NK-92 (cell line): Measurements from ENCODE around the gene PTPN2.
A peak's percentile ranks its signal among the peaks of the same experiment; 100 is the strongest.
"Not testable (repeated sequence)": the region's sequence is repeated elsewhere in the genome, so short reads cannot be mapped to it uniquely, and the experiment has no call there.

Experiments used
- DNase-seq: peaks from one replicate; lab custom pipeline; 2025; ENCODE audit not compliant: unreplicated experiment; lab: John Stamatoyannopoulos, UW

The PTPN2 gene

DNA sequence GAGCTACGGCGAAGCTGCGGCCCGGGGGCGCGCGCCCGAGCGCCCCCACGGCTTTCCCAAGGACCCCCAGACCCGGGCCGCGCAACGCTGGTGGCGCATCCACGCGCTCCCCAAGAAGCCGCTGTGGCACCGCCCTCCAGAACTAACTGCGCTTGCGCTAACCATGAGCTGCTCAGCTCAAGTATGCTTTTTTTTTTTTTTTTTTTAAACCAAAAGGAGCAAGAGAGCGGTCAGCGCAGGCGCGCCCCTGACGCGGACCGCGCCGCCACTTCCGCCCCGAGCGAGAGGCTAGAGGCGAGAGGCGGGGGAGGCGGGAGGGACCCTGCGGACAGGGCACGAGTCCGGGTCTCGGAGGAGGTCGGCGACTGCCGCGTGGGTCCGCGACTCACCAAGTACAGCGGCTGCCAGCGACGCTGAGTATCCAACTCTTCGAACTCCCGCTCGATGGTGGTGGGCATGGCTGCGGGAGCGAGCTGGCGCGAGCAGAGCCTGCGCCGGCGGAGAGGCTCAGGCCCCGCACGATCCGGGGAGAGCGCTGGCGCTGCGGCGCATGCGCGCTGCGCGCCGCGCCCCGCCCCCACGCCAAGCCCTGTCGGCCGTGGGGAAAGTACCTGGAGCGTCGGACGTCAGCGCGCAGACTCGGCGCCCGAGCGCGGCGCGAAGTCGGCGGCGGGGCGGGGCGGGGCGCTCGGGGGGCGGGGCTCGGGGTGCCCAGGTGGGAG lies at the start of gene PTPN2:
PTPN2 (minus strand) TSS at position 554 of the 722 bp plus-strand sequence; CDS start at position 458, 96 bp downstream.
- DNase-seq = peak; percentile 58

DNA sequence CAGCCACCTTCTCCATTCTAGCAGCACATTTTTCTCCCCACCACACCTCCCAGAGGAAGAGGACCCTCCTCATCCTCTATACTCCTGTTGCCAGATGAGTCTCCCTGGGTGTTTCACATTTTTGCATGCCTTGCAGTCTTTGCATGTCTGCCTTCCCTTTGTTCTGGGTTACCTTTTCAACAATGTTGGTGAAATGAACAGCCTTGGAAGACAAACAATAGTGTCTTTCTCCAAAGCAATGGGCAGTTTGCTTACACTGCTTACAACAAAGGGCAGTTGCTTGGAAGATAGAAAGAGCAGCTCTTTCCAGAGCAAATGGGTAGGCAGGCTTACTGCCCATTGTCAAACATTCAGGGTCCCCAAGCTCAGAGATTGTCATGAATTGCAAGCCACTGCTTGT lies 49.3 kb upstream of the PTPN2 start:
- no peak for DNase-seq

GRCh38 chr18:12930908-12931307 lies 46.9 kb upstream of the PTPN2 start:
- no peak for DNase-seq

- no peak for DNase-seq
Observed at GRCh38 chr18:12930376-12930775, 46.3 kb upstream of the PTPN2 start.

- no peak for DNase-seq
Observed at GRCh38 chr18:12929477-12930083, 45.5 kb upstream of the PTPN2 start.

- DNase-seq = no peak
Observed at GRCh38 chr18:12928641-12929040, 44.6 kb upstream of the PTPN2 start.

GRCh38 chr18:12928206-12928605 lies 44.2 kb upstream of the PTPN2 start:
- no peak for DNase-seq

GRCh38 chr18:12924616-12925015 lies 40.6 kb upstream of the PTPN2 start:
- no peak for DNase-seq

- no peak for DNase-seq
Observed at GRCh38 chr18:12922266-12922665, 38.2 kb upstream of the PTPN2 start.

DNA sequence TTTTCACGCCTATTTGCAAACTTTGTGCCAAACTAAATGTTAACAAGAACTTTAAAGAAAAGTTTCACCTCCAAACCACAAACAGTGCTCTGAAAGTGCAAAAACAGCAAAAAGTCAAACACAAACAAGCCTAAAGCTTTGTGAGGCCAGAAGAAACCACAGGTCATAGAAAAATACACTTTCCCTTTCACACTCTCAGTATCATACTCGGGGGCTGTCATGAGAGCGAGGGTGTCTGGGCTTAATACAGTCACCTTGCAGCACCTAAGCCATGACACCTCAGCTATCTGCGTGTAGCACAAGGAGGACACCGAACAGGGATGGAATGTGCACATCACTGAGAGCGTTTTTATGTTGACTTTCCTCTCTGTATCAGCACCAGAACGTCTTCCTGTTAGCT lies 37.1 kb upstream of the PTPN2 start:
- DNase-seq = no peak

GRCh38 chr18:12911929-12912703 lies 28.1 kb upstream of the PTPN2 start:
- DNase-seq = no peak

DNA sequence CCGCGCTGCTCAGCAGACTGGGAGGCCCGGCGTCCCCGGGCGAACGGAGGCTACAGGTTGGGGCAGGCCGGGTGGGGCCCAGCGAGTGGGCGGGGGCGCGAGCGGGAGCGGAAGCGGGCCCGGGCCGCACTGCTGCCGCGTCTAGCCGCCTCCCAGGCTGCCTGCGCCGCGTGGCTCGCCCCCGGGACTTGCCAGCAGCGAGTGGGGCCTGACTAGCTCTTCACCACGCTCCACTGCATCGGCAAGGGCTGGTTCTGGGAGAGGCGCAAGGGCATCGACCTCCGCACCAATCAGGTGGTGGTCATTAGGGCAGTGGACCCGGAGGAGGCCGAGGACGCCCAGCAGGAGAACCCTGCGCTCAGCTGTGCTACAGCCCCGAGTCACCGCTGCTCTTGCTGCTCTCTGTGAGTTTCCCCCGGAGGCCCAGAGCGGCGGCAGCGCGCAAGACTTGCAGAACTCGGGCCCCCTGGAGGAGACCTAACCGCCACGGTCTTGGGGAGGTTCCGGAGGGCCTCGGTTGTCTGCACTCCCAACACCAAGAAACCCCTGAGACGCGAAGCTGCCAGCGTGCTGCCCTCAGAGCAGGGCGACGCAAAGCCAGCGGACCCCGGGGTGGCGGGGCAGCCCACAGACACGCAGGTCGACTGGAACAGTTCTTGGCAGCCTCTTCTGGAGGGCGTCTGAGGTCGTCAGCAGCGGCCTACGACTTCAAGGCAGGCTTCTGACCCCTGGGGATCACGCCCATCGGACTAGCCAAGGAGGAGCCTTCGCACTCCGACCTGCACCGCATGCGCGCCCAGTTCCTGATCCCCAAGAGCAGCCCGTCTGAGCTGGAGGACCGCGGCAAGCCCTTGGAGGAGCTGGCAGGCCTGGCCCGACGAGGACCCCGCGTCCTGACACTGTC lies 27.2 kb upstream of the PTPN2 start:
- no peak for DNase-seq

GRCh38 chr18:12908706-12909105 lies 24.7 kb upstream of the PTPN2 start:
- no peak for DNase-seq

DNA sequence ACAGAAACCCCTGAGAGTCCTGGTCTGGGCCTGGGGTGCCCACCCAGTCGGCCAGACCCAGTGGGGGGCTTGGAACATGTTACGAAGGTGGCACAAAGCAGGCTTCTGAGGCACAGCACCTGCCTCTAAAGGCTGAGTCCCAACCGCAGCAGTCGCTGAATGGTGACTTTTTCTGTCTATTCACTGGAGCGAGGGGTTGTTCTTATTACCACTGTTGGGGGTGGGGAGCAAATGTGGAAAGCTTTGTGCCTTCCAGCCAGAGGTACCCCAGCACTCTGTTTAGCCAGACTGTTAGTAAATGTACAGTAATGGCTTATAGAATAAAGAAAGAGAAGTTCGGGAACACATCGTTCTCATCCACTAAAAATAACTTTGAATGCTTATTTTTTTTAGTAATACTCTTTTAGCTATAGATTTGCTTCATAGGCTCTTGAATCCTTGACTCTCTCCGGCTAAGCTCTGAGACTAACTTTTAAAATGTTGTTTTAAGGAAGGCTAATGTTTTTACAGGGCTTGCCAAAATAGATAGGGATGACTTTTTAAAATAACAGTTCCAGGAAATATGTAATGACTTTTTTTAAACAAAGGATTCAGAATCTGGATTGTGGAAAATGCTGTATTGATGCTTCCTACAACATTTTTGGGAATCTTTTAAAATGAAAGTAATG lies 23.4 kb upstream of the PTPN2 start:
- DNase-seq = no peak

DNA sequence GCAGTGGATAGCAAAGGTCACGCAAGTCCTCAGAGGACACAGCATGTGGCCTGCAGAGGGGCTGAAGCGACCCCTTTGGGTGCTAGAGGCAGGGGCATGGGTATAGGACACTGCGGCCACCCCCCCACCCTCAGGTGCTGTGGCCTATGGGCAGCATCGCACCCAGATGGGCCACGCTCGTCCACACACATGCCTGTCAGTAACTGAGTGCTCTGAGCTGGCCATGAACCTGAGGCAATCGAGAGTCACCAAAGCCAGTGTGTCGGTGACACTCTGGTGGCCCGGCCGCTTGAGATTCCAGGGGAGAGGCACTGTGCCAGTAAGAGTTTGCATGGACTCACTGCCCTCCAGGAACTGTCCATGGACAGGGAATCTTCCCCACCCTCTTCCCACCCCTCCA lies 22.7 kb upstream of the PTPN2 start:
- DNase-seq = no peak

DNA sequence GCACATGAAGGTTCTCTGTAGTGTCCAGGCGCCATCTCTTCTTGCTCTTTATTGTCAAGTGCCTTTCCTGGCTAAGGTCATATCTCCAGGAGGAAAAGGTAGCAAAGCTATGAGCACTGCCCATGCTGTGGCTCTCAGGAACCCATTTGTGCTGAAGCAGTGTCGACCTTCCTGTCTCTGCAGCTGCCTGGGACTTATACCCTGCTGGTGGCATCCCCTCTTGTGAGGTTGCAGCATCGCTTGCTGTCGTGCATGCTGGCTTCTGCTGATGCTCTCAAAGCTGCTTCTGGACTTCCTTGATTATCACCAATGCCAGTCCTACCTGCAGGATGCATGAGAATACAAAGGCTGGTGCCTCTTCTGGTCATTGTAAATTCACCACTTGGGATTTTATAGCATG lies 22.1 kb upstream of the PTPN2 start:
- no peak for DNase-seq

DNA sequence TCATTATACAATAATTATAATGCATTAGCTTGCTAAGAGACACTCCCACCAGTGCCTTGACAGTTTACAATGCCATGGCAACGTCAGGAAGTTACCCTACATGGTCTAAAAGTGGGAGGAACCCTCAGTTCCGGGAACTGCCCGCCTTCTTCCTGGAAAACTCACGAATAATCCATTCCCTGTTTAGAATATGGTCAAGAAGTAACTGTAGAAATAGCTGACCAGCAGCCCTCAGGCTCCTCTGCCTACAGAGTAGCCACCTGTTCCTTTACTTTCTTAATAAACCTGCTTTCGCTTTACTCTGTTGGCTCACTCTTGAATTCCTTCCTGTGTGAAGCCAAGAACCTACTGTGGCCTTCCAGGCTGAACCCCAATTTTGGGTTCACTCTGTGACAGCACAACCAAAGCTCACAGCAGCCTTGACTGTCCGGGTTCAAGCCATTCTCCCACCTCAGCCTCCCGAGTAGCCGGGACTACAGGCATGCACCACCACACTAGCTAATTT lies 20.0 kb upstream of the PTPN2 start:
- no peak for DNase-seq

DNA sequence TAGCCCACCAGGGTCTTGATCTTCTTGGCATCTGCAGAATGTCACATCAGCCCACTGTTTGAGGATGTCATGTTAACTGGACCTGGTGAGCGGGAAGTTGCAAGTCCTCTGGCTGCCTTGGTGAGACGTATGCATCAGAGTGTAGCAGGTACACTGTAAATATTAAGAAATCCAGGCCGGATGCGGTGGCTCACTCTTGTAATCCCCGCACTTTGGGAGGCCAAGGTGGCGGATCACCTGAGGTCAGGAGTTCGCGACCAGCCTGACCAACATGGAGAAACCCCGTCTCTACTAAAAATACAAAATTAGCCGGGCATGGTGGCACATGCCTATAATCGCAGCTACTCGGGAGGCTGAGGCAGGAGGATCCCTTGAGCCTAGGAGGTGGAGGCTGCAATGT lies 17.2 kb upstream of the PTPN2 start:
- DNase-seq = not testable (repeated sequence)

DNA sequence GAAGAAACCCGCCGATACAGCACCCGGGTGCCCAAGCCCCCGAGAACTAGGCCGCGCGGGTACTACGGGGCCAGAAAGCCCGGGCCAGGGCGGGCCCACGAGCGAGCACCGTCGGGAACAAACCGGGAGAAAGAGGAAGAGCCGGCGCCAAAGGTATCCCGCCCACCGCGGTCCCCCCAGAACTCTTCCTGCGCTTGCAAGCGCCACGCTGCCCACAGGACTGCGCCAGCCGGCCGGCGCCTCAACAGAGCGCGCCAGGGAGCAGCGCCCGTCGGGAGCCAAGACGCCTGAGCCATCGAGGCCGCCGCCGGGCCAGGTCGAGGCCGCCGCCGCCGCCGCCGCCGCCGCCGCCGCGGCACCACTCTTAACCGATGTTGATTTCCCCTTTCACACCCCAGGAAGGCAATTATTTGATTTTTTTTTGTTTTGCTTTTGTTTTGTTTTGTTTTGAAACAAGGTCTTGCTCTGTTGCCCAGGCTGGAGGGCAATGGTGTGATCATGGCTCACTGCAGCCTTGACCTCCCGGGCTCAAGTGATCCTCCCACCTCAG lies 12.8 kb upstream of the PTPN2 start:
- not testable (repeated sequence) for DNase-seq

DNA sequence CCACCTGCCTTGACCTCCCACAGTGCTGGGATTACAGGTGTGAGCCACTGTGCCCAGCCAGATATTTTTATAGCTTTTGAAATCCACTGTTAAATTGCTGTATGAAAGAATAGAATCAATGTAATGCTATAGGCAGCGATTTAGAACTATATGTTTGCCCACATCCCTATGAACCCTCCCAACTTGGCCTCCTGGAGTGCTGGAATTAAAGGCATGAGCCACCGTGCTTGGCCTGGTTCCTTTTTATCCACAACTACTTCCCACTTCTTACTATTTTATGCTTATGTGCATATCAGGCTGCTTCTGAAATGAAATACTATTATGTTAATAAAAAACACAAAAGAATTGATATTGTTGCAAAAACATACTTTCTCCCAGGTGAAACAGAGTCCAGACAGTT lies 11.6 kb upstream of the PTPN2 start:
- DNase-seq = no peak
